WI38 (cell line): Measurements from ENCODE around the gene AP1S1.

Source experiments
- H3K4me3 ChIP-seq: 2 replicates; pipeline ENCODE4 v1.5.1; 2011; ENCODE audit warnings: low read depth, mild to moderate bottlenecking, control low read depth, low read length
- CTCF ChIP-seq: IDR thresholded peaks from 2 replicates; pipeline ENCODE4 v1.5.1; 2012; ENCODE audit warnings: low read depth, mild to moderate bottlenecking, control low read depth, low read length

Gene AP1S1

GRCh38 chr7:101179117-101179516 lies 24.8 kb downstream of the AP1S1 start:
- H3K4me3 ChIP-seq = no peak overlapping the region
- TF ChIP-seq CTCF = no peak

- no peak overlapping the region for H3K4me3 ChIP-seq
- no peak for TF ChIP-seq CTCF
Measured at GRCh38 chr7:101179713-101180112, 25.4 kb downstream of the AP1S1 start.

- H3K4me3 ChIP-seq = no peak within 1 kb of the TSS
- TF ChIP-seq CTCF = no peak
Measured at GRCh38 chr7:101180130-101180755, 26.0 kb downstream of the AP1S1 start, which contains the start of gene NAT16. TSS of gene NAT16 (minus strand) at chr7:101180293. CDS start at chr7:101174807, 5,486 bp downstream.

- H3K4me3 ChIP-seq = no peak overlapping the region
- TF ChIP-seq CTCF = no peak
Measured at GRCh38 chr7:101185258-101185839, 31.1 kb downstream of the AP1S1 start.

GRCh38 chr7:101186194-101186593 lies 31.9 kb downstream of the AP1S1 start:
- TF ChIP-seq CTCF = no peak

GRCh38 chr7:101186844-101187428 lies 32.7 kb downstream of the AP1S1 start:
- TF ChIP-seq CTCF = no peak
- no peak overlapping the region for H3K4me3 ChIP-seq

More at GRCh38 chr7:101186194-101186593, 31.9 kb downstream of the AP1S1 start:
- H3K4me3 ChIP-seq = no peak overlapping the region

- TF ChIP-seq CTCF = no peak
- no peak overlapping the region for H3K4me3 ChIP-seq
Measured at GRCh38 chr7:101189109-101189508, 34.8 kb downstream of the AP1S1 start.
